ENCODE data around the gene MAP7. TPM values are rescaled to one million over a fixed set of nuclear protein-coding genes. Genes with fewer than 3 reads are reported as not detected.

Gene MAP7

GRCh38 chr6:136304410-136304809 lies 245.8 kb downstream of the MAP7 start:
- no peaks in the 10 kb centered on the region for H3K27me3 ChIP-seq (ENCODE audit: control insufficient read depth in 3 of 3, insufficient read depth in 3 of 3, low read depth in 1 of 3, low read length in 3 of 3)
- H2BK15ac ChIP-seq (ENCODE audit: low read length) = no peak overlapping the region
- no peak overlapping the region for H2AK5ac ChIP-seq (ENCODE audit: low read depth, low read length)
- no peaks in the 10 kb centered on the region for H3K79me1 ChIP-seq (ENCODE audit: low read depth, low read length)
- H3K36me3 ChIP-seq (replicated peaks in 1 of 2; ENCODE audit: control insufficient read depth in 2 of 2, insufficient read depth in 2 of 2, low read length in 2 of 2) = no peaks in the 10 kb centered on the region
- no peak overlapping the region for H3K9ac ChIP-seq (ENCODE audit: low read depth, low read length, poor library complexity)
- WGBS, 2 donors (ENCODE audit: extremely low coverage in 2 of 2, insufficient read length in 2 of 2, insufficient replicate concordance in 1 of 2) = no CpG with 5 or more reads among the region's 4 CpGs
- H3K4me3 ChIP-seq (ENCODE audit: low read length in 2 of 2) = no peak overlapping the region
- H3K9me3 ChIP-seq (replicated peaks in 1 of 2; ENCODE audit: control insufficient read depth in 2 of 2, insufficient read depth in 1 of 2, low read depth in 1 of 2, low read length in 2 of 2) = no peaks in the 10 kb centered on the region
- H2BK12ac ChIP-seq (ENCODE audit: low read length) = no peak overlapping the region
- H2BK5ac ChIP-seq (ENCODE audit: low read length) = no peak overlapping the region
- no peak overlapping the region for H4K91ac ChIP-seq (ENCODE audit: low read depth, low read length, poor library complexity)
- H3K18ac ChIP-seq (ENCODE audit: low read length) = no peak overlapping the region
- H3K14ac ChIP-seq (ENCODE audit: low read length) = no peak overlapping the region
- no peak for DNase-seq (ENCODE audit: low spot score)
- H3K4me2 ChIP-seq (ENCODE audit: insufficient read depth, low read length, poor library complexity, severe bottlenecking) = no peak overlapping the region
- H2BK120ac ChIP-seq (ENCODE audit: low read depth, low read length) = no peak overlapping the region
- H3K4ac ChIP-seq (ENCODE audit: low read length) = no peak overlapping the region
- no peak overlapping the region for H3K23ac ChIP-seq (ENCODE audit: low read depth, low read length, poor library complexity)
- no peak overlapping the region for H3K27ac ChIP-seq (replicated peaks; ENCODE audit: low read length)
- H4K8ac ChIP-seq (ENCODE audit: low read depth, low read length) = no peak overlapping the region
- H3K4me1 ChIP-seq (ENCODE audit: control insufficient read depth in 2 of 2, insufficient read depth in 1 of 2, low read depth in 1 of 2, low read length in 2 of 2) = peaks cover 8% of the 10 kb centered on the region in 2 donors
- H2AFZ ChIP-seq (ENCODE audit: low read length) = no peak overlapping the region

- H3K79me1 ChIP-seq (ENCODE audit: low read depth, low read length) = no peaks in the 10 kb centered on the region
- H4K91ac ChIP-seq (ENCODE audit: low read depth, low read length, poor library complexity) = no peak overlapping the region
- peaks cover 8% of the 10 kb centered on the region in 2 donors for H3K4me1 ChIP-seq (ENCODE audit: control insufficient read depth in 2 of 2, insufficient read depth in 1 of 2, low read depth in 1 of 2, low read length in 2 of 2)
- H3K27me3 ChIP-seq (ENCODE audit: control insufficient read depth in 3 of 3, insufficient read depth in 3 of 3, low read depth in 1 of 3, low read length in 3 of 3) = no peaks in the 10 kb centered on the region
- no CpG with 5 or more reads among the region's 3 CpGs for WGBS, 2 donors (ENCODE audit: extremely low coverage in 2 of 2, insufficient read length in 2 of 2, insufficient replicate concordance in 1 of 2)
- DNase-seq (ENCODE audit: low spot score) = no peak
- H2AFZ ChIP-seq (ENCODE audit: low read length) = no peak overlapping the region
- no peak overlapping the region for H3K23ac ChIP-seq (ENCODE audit: low read depth, low read length, poor library complexity)
- H2BK15ac ChIP-seq (ENCODE audit: low read length) = no peak overlapping the region
- H2BK120ac ChIP-seq (ENCODE audit: low read depth, low read length) = no peak overlapping the region
- H3K9me3 ChIP-seq (replicated peaks in 1 of 2; ENCODE audit: control insufficient read depth in 2 of 2, insufficient read depth in 1 of 2, low read depth in 1 of 2, low read length in 2 of 2) = no peaks in the 10 kb centered on the region
- no peak overlapping the region for H3K4ac ChIP-seq (ENCODE audit: low read length)
- no peak overlapping the region for H2AK5ac ChIP-seq (ENCODE audit: low read depth, low read length)
- H3K4me2 ChIP-seq (ENCODE audit: insufficient read depth, low read length, poor library complexity, severe bottlenecking) = no peak overlapping the region
- H3K4me3 ChIP-seq (ENCODE audit: low read length in 2 of 2) = no peak overlapping the region
- H4K8ac ChIP-seq (ENCODE audit: low read depth, low read length) = no peak overlapping the region
- H3K18ac ChIP-seq (ENCODE audit: low read length) = no peak overlapping the region
- H3K36me3 ChIP-seq (replicated peaks in 1 of 2; ENCODE audit: control insufficient read depth in 2 of 2, insufficient read depth in 2 of 2, low read length in 2 of 2) = no peaks in the 10 kb centered on the region
- H2BK12ac ChIP-seq (ENCODE audit: low read length) = no peak overlapping the region
- no peak overlapping the region for H3K14ac ChIP-seq (ENCODE audit: low read length)
- H3K9ac ChIP-seq (ENCODE audit: low read depth, low read length, poor library complexity) = no peak overlapping the region
- H2BK5ac ChIP-seq (ENCODE audit: low read length) = no peak overlapping the region
- no peak overlapping the region for H3K27ac ChIP-seq (replicated peaks; ENCODE audit: low read length)
Measured at GRCh38 chr6:136303516-136303915, 246.7 kb downstream of the MAP7 start.

- H3K18ac ChIP-seq (ENCODE audit: low read length) = no peak overlapping the region
- H2BK15ac ChIP-seq (ENCODE audit: low read length) = no peak overlapping the region
- no peak overlapping the region for H3K9ac ChIP-seq (ENCODE audit: low read depth, low read length, poor library complexity)
- H3K14ac ChIP-seq (ENCODE audit: low read length) = no peak overlapping the region
- H2AFZ ChIP-seq (ENCODE audit: low read length) = no peak overlapping the region
- WGBS, 2 donors (ENCODE audit: extremely low coverage in 2 of 2, insufficient read length in 2 of 2, insufficient replicate concordance in 1 of 2) = no CpG with 5 or more reads among the region's 3 CpGs
- no peaks in the 10 kb centered on the region for H3K27me3 ChIP-seq (ENCODE audit: control insufficient read depth in 3 of 3, insufficient read depth in 3 of 3, low read depth in 1 of 3, low read length in 3 of 3)
- no peaks in the 10 kb centered on the region for H3K4me1 ChIP-seq (ENCODE audit: control insufficient read depth in 2 of 2, insufficient read depth in 1 of 2, low read depth in 1 of 2, low read length in 2 of 2)
- H3K4ac ChIP-seq (ENCODE audit: low read length) = no peak overlapping the region
- H2BK5ac ChIP-seq (ENCODE audit: low read length) = no peak overlapping the region
- H2BK12ac ChIP-seq (ENCODE audit: low read length) = no peak overlapping the region
- H3K9me3 ChIP-seq (replicated peaks in 1 of 2; ENCODE audit: control insufficient read depth in 2 of 2, insufficient read depth in 1 of 2, low read depth in 1 of 2, low read length in 2 of 2) = no peaks in the 10 kb centered on the region
- no peak for DNase-seq (ENCODE audit: low spot score)
- H2BK120ac ChIP-seq (ENCODE audit: low read depth, low read length) = no peak overlapping the region
- no peak overlapping the region for H2AK5ac ChIP-seq (ENCODE audit: low read depth, low read length)
- no peak overlapping the region for H3K23ac ChIP-seq (ENCODE audit: low read depth, low read length, poor library complexity)
- no peaks in the 10 kb centered on the region for H3K79me1 ChIP-seq (ENCODE audit: low read depth, low read length)
- H3K36me3 ChIP-seq (replicated peaks in 1 of 2; ENCODE audit: control insufficient read depth in 2 of 2, insufficient read depth in 2 of 2, low read length in 2 of 2) = no peaks in the 10 kb centered on the region
- H3K4me2 ChIP-seq (ENCODE audit: insufficient read depth, low read length, poor library complexity, severe bottlenecking) = no peak overlapping the region
- no peak overlapping the region for H3K27ac ChIP-seq (replicated peaks; ENCODE audit: low read length)
- H3K4me3 ChIP-seq (ENCODE audit: low read length in 2 of 2) = no peak overlapping the region
- H4K8ac ChIP-seq (ENCODE audit: low read depth, low read length) = no peak overlapping the region
- no peak overlapping the region for H4K91ac ChIP-seq (ENCODE audit: low read depth, low read length, poor library complexity)
Measured at GRCh38 chr6:136294621-136295020, 255.6 kb downstream of the MAP7 start.

Small RNA genes within 50 kb of the gene (small RNA-seq; reads per million reads assigned to genes)
- gene AL023284.1 (ENCODE audit: insufficient read depth) = not detected
- not detected for gene NDUFS5P1 (ENCODE audit: insufficient read depth)
